SW480 (cell line): Measurements from ENCODE around the gene STK11IP.
A peak's percentile ranks its signal among the peaks of the same experiment; 100 is the strongest.

Experiments
- DNase-seq: peaks from one replicate; pipeline ENCODE4 v3.0.0-alpha.2; 2016; ENCODE audit warnings: low spot score

Gene STK11IP

DNA sequence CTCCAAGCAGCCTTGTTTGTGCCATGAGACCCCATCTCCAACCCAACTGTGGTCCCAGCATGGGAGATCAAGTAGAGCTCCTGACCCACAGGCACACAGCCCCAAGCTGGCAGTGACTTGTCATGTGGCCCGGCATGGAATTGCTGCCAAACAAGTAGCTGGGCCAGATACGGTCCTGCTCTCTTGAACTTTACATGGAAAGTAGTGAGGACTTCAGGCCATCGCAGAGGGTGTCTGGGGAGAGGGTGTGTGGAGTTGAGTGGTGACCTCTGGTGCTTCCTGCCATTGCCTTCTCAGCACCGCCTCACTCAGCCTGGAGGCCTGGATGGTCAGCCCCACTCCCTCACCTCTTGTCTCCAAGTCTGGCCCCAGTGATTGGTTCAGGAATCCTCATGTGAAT is 18.9 kb downstream of the STK11IP start:
- DNase-seq = no peak

DNA sequence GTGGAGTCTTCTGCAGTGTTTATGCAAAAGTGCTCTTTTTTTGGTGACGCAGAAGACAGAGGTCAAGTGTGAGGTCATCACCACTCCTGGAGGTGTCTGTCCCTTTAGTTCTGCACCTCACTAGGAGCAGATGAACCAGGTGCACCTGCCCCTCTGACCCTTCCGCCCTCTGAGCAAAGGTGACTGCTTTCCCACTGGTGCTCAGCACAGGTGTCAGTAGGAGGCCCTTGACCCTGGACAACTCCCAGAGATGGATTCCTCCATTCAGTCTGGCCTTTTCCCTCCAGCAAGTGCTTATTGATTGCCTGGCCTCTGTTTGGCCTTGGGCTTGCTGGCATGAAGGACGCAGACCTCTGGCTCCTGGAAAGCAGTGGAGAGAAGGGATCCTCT is 21.1 kb downstream of the STK11IP start:
- DNase-seq = no peak

DNA sequence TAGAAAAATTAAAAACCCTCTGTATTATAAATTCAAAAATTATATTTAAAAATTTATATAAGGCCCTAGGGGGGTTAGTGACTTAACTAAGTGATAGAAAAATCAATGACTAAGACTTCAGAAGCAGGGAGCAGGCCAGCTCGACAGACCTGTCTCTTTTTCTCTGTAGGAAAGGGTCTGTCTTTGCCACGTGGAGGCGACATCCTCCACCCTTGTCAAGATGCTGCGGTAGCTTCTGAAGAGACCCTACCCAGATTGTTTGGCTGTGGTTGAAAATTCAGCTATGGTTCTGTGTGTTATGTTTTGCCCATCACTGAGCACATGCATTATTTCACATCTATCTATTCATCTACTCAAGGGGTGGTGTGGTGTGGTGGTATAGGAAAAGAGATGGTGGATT is 21.6 kb downstream of the STK11IP start:
- DNase-seq = no peak

DNA sequence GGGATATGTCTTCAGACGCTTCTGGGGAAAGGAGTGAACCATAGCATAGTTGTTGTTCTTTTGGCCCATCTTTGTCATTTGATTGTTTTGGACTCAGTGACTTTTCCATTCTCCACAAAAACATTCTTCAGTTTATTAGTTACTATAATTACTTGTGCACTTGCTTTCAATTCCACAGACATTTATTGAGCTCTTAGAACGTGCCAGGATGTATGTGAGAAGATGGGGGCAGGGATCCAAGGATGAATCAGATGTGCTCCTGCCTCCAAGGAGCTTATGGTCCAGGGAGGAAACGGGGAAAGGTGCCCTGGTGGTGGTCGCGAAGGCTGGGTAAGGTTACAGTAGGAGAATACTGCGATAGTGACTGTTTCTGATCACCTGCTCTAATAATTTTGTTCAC is 22.9 kb downstream of the STK11IP start:
- no peak for DNase-seq

DNA sequence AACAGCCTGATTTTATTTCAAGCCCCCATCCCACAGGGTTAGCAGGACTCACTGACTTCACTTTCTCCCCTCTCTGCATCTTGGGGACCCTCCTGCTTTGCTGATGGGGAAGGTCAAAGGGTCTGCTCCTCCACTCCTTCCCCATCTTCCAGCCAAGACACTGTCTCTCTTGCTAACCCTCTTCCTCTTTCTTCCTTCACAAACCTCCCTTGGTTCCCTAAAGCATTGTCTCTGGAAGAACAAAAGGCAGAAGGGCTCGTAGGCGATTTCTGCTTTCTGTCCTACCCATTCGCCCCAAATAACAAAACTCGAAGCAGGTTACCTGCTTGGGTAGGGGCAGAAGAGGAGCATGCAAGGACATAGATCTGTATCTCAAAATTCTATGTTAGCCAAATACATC is 24.3 kb downstream of the STK11IP start:
- DNase-seq = no peak

DNA sequence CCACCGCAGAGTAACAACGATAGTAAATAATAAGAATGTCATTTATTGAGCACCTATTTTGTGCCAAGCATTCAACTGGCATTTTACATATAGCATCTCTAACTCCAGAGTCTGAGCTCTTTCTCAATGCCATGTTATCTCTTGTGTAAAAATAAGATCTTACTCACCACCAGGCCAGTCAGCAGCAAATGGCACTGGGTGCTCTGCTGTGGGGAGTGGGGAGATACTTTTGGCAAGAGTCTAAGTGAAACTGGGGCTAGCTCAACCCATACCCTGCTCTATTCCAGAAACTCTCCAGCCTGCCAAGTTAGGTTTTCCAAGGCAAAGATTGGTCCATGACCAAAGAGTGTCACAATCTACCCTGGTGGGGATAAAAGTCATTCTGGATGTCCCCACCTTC is 24.8 kb downstream of the STK11IP start:
- no peak for DNase-seq

DNA sequence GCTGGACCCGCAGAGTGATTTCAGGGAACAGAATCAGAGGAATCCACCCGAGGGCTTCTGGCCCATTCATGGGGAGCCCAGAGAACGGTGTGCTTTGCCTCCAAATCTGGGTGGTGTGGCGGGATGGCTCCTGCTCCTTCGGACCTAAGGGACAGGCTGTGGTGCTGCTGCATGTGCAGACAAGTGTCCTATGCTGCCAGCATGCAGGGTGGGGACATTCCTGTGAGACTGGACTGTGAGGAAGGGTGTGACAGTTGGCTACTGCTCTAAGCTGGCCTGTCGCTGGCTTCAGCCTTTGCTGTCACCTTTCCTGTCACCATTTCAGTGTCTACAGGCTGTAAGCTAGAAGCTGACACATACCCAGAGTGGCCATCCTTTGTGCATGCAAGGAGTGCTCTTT is 26.9 kb downstream of the STK11IP start:
- no peak for DNase-seq

DNA sequence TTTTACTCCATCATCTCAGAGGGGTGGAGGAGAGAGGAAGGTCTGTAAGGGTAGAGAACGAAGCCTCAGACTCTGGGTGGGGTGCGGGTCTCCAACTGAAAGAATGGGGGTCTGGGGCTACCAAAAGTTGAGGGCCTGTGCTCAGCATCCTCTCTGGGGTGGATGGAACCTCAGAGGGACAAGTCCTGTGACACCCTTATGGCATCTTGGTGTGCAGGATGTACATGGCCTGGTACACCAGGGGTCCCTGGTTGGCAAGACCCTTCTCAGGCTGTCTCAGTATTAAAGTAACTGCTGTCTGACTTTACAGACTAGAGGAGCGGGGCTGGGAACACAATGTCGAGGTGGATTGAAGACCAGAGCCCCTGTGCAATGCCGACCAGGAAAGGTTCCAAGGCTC is 27.5 kb downstream of the STK11IP start:
- no peak for DNase-seq

DNA sequence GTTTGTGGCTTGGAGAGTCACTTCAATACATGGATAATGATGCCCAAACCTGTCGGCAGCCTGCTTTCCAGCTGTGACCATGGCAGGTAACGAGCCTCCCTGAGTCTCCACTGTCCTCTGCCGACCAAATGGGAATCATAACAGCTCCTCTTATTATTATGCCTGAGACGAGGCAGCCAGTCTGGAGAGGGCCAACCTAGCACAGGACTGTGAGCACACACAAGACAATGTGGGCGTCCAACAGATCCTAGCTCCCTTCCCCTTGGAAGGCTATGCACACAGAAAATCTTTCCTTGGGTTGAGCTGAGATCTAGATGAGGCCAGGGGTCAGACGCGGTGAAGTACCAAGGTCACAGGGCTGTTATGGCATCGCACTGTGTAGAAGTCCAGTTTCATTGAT is 28.9 kb downstream of the STK11IP start:
- DNase-seq = no peak

DNA sequence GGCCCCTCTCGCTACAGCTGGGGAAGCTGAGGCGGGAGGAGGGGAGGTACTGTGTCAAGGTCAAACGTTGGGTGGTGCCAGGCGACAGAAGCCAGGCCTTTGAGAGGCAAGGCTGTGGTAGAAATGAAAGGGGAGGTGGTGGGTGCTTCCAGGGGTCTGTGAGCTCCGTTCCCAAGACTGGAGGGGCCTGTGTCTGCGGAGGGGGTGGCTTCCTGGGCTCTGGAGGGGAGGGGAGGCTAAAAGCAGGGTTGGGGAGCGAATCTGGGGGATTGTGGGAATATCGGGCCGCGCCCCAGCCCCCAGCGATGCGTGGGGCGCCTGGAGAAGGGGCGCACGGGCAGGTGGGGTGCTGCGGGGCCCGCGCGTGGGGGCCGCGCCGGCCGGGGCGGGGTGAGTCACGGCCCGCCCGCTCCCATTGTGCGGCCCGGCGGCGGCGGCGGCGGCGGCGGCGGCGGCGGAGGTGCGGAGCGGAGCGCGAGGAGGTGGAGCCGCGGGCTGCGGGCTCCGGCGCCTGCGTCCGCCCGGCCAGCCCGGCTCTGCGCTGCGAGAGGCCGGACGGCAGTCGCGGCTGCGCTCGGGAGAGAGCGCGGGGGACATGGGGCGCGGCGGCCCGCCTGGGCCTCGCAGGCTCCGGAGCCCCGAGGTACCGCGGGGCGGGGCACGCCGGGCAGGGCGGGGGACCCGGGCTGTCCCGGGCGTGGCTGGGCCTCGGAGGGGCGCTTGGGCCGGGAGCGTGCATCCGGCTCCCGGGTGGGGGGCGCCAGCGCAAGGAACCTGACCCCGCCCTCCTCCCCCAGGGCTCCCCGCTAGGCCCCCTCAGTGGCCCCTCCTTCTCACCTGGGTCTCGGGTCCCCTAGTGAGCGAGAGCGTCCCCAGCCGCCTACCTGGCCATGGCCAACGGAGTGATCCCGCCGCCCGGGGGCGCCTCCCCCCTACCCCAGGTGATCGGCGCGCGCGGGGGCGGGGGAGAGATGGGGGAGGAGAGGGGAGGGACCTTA is 29.7 kb downstream of the STK11IP start, which contains the start of gene SLC4A3:
TSS of gene SLC4A3 (plus strand) at position 528 of the 998 bp plus-strand sequence. CDS start at position 891, 363 bp downstream.
- peak; percentile 33 for DNase-seq

DNA sequence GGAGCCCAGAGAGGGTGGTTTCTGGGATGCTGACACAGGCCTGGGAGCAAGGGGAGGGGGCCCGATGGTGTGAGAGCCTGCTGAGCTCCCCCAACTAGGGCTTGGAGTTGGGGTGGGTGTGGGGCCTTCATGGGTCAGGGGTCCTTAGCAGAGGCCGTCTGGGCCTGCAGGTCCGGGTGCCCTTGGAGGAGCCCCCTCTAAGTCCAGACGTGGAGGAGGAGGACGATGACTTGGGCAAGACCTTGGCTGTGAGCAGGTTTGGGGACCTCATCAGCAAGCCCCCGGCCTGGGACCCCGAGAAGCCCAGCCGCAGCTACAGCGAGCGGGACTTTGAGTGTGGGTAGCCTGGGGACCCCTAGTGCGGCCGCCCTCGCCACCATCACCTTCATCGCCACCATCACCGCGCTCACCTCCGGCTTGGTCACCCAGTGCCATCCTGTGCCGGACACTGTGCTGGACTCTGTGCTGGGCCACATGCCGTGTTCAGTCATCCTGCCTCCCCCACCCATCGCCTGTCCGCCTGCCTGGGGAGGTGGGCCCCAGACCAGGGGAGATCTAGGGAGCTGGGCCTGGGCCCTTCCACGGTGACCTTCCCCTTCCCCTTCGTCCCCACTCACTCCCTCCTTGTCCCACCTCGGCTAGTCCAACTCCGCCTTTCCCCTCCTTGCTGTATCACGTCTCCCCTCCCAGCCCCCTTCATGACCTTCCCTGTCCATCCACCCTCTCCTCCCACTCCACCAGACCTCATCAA is 30.8 kb downstream of the STK11IP start:
- DNase-seq = no peak

DNA sequence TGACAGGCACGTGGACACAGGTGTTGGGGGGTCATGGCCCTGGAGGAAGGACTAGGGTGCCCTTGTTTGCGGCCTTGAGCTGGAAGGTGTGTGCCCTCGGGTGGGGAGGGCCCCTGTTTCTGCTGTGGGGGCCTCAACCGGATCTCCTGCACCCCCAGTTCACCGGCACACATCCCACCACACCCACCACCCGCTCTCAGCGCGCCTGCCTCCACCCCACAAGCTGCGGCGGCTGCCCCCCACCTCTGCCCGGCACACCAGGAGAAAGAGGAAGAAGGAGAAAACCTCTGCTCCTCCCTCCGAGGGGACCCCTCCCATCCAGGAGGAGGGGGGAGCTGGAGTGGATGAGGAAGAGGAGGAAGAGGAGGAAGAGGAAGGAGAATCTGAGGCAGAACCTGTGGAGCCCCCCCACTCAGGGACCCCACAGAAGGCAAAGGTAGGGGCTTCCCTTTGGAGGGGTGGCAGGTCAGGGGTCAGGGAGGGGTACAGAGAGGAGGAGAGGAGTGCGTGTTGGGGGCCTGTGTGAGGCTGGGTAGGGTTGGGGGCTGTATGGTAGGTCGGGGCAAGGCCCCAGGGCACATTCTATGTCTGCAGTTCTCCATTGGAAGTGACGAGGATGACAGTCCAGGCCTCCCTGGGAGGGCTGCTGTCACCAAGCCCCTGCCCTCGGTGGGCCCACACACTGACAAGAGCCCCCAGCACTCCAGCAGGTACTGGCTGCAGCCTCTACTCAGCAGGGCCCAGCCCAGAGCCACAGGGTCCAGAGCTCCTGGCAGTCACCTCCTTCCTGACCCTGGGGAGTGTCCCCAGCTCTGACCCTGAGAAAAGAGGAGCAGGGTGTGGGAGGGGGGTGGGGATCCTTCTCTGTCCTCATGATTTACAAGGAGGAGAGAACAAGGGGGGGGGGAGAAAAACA is 31.6 kb downstream of the STK11IP start:
- no peak for DNase-seq

DNA sequence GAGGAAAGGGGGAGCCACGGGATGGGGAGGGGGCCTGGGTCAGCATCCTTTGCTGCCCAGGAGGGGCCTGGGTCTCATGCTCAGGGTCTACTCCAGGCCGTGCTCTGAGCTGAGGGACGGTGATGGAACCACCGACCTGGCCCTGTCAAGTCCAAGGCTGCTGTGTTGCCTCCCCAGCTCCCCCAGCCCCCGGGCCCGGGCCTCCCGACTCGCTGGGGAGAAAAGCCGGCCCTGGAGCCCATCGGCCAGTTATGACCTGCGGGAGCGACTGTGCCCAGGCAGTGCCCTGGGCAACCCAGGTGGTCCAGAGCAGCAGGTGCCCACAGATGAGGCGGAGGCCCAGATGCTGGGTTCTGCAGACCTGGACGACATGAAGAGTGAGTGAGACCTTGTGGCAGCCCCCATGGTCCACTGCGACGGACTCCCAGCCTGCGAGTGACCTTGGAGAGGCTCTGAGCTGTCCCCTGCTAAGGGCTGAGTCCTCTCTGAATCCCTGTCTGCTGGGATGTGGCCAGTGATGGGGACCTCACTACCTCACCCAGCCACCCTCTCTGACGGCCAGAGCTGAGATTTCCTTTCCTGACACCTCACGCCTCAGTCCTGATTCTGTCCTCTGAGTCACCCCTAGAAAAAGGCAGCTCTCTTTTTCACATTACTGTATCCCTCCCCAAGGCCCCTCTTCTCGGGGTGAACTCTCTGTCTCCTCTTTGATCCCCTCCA is 32.5 kb downstream of the STK11IP start:
- DNase-seq = no peak

DNA sequence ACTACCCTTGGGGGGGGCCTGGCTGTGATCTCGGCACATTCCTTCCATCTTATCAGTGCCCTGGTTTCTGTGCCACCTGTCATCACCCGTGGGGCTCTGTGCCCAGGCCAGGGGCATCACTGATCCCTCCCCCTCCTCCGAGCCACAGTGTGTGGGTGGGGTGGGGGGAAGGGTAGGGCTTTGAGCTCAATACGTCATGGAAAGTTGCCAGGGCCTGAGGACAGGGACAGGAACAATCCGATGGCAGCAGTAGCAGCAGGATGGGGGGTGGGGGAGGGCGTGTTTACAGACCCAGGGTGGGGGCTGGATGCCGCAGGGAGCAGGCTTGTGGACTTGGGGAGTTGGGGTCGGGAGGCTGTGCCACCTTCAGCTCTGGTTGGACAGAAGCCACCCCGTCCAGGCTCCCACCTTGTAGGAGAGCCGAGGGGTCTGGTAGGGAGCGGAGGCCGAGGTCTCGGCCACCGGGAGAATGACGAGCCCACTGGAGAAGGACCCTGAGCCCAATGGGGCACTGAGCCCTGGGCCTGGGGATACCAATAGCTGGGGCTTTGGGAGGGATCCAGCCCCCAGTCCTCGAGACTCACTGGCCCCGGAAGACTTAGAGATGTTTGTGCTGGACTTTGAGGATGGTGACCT is 33.2 kb downstream of the STK11IP start:
- no peak for DNase-seq

DNA sequence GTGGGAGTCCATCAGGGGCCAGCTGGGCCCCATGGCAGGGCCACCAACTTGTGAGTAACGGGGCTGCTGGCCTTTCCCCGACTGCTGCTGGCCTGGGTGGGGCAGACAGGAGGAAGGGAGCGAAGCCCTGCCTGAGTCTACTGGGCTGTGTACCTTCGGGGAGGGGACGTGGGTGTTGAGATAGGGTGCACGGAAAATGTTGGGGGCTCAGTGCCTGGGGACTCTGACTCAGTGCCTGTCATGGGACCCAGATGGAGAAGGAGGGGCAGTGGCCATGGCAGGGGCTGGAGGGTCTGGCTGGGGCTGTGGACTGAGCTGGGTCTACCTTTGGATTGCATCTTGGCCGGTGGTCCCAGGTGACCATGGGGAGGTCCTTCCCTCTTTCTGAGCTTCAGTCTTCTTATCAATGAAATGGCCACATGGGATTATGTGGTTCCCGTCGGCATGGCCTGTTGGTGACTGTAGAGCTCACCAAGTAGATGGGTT is 33.8 kb downstream of the STK11IP start:
- DNase-seq = no peak

DNA sequence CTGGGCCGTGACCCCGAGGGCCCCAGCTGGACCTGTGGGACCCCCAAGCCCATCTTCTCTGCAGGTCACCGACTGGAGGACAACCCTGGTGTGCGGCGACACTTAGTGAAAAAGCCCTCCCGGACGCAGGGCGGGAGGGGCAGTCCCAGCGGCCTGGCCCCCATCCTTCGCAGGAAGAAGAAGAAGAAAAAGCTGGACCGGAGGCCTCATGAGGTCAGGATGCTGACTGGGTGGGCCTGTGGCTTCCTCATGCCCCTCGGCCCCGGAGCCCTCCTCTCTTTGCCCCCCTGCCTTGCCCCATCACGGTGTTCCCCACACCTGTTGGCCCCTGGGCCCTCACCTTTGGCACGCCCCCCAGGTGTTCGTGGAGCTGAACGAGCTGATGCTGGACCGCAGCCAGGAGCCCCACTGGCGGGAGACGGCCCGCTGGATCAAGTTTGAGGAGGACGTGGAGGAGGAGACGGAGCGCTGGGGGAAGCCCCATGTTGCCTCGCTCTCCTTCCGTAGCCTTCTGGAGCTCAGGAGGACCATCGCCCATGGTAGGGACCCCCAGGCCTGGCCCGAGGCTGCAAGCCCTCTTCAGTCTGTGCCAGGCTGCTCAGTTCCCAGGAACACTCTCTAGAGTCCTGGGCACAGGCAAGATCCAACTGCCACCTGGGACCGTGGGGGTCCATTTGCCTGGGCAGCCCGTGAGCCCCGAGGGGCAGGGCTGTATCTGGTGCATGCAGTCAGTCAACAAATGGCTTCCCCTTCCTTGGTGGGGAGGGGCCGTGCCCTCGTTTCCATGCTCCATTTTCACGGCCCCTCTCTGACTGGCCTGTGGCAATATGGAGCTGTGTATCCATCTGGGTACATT is 34.5 kb downstream of the STK11IP start:
- no peak for DNase-seq

DNA sequence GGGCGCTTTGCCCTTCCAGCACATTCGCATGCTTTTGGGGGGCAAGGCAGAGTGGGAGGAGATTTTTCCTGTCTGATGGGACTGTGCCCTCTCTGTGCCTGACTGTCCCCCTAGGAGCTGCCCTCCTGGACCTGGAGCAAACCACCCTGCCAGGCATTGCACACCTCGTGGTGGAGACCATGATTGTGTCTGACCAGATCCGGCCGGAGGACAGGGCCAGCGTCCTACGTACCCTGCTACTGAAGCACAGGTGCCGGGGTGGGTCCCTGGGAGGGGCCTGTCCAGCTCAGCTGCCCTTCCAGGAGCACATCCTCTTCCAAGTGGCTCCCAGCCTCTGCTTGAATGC is 35.1 kb downstream of the STK11IP start:
- no peak for DNase-seq

DNA sequence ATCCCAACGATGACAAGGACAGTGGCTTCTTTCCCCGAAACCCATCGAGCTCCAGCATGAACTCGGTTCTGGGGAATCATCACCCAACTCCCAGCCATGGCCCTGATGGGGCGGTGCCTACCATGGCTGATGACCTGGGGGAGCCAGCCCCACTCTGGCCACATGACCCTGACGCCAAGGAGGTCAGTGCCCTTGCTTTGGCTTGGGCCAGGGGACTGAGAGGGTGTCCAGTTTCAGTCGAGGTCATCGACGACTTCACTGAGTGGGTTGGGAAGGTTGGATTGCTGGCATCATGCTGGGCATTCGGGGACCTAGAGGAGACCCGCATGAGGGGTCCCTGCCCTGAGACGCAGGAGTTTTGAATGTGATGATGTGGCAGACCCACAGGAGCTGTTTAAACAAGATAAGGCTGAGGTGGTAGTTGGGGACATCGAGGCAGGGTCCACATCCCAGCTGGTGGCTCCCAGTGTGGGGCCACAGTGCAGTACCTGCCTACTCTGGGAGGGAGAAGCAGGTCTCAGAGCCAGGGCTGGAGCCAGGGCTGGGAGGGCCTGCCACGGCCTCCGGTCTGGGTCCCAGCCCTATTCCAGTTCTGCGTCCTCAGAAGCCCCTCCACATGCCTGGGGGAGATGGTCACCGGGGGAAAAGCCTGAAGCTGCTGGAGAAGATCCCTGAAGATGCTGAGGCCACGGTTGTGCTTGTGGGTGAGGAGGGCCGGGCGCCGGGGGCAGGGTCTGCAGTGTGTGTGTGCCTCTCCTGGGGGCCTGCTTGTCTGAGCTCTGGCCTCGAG is 35.8 kb downstream of the STK11IP start:
- no peak for DNase-seq
